GM12801 (cell line): ENCODE data around the gene GPC3.

Experiments used
- CTCF ChIP-seq: IDR thresholded peaks from one replicate; pipeline ENCODE4 v1.5.1; 2011; ENCODE audit warnings: control low read depth; ENCODE audit not compliant: insufficient read length; ENCODE audit errors: extremely low read depth

GPC3 gene

GRCh38 chrX:133859860-133860259, 125.5 kb downstream of the GPC3 start:
- TF ChIP-seq CTCF = no peak

GRCh38 chrX:133859336-133859735, 126.1 kb downstream of the GPC3 start:
- no peak for TF ChIP-seq CTCF

- no peak for TF ChIP-seq CTCF
Measured at GRCh38 chrX:133857640-133858269, 127.6 kb downstream of the GPC3 start.

- no peak for TF ChIP-seq CTCF
Measured at GRCh38 chrX:133856819-133857218, 128.6 kb downstream of the GPC3 start.

- TF ChIP-seq CTCF = no peak
Measured at GRCh38 chrX:133854290-133854689, 131.1 kb downstream of the GPC3 start.

- no peak for TF ChIP-seq CTCF
Measured at GRCh38 chrX:133852837-133853356, 132.5 kb downstream of the GPC3 start.

- no peak for TF ChIP-seq CTCF
Measured at GRCh38 chrX:133852401-133852800, 133.0 kb downstream of the GPC3 start.
